ENCODE results near the gene CDH4.

DNA sequence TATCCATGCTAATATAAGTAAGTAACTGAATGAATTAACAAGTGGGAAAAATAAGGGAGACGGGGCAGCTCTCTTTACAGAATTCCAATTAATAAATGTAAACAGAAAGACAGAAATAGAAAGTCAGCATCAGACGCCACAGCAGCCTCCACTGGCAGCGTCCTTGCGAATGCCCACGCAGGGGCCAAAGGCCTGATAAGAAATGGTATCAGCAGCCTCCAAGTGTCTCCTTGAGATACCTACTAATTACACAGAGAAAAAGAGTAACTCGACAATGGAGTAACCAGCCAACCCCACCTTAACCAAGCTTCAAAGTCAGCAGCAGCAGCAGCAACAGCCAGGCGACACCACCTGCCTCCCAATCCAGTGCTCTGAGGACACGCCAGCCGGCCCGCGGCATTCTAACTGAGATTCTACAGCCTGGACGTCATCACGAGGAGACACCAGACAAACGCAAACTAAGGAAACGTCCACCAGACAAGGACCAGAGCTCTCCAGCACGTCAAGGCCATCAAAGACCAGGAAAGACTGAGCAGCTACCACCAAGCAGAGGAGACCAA is 734.8 kb downstream of the CDH4 start:
- no peak for TF ChIP-seq RXRA (IDR thresholded peaks at IDR 0.05; ENCODE audit: insufficient read depth, low read depth, low read length)
- no peak for TF ChIP-seq SIN3A (conservative IDR thresholded peaks at IDR 0.05 in 1 of 2, IDR thresholded peaks at IDR 0.05 in 1 of 2; ENCODE audit: low read depth in 1 of 2, low read length in 2 of 2)
- no peak for TF ChIP-seq EP300 (IDR thresholded peaks at IDR 0.05; ENCODE audit: borderline replicate concordance in 1 of 2, low read depth in 2 of 2, low read length in 2 of 2)
- TF ChIP-seq, protein P1, sequence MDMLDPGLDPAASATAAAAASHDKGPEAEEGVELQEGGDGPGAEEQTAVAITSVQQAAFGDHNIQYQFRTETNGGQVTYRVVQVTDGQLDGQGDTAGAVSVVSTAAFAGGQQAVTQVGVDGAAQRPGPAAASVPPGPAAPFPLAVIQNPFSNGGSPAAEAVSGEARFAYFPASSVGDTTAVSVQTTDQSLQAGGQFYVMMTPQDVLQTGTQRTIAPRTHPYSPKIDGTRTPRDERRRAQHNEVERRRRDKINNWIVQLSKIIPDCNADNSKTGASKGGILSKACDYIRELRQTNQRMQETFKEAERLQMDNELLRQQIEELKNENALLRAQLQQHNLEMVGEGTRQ (IDR thresholded peaks at IDR 0.05; ENCODE audit: low read length): no peak
- no peak for TF ChIP-seq POLR2AphosphoS5 (IDR thresholded peaks at IDR 0.05; ENCODE audit: low read depth, low read length)
- no peak for TF ChIP-seq CTBP2 (IDR thresholded peaks at IDR 0.05; ENCODE audit: borderline replicate concordance, insufficient read depth, insufficient read length, low read length)
- TF ChIP-seq, protein P2, sequence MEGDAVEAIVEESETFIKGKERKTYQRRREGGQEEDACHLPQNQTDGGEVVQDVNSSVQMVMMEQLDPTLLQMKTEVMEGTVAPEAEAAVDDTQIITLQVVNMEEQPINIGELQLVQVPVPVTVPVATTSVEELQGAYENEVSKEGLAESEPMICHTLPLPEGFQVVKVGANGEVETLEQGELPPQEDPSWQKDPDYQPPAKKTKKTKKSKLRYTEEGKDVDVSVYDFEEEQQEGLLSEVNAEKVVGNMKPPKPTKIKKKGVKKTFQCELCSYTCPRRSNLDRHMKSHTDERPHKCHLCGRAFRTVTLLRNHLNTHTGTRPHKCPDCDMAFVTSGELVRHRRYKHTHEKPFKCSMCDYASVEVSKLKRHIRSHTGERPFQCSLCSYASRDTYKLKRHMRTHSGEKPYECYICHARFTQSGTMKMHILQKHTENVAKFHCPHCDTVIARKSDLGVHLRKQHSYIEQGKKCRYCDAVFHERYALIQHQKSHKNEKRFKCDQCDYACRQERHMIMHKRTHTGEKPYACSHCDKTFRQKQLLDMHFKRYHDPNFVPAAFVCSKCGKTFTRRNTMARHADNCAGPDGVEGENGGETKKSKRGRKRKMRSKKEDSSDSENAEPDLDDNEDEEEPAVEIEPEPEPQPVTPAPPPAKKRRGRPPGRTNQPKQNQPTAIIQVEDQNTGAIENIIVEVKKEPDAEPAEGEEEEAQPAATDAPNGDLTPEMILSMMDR (IDR thresholded peaks at IDR 0.05; ENCODE audit: control extremely low read depth in 1 of 3, insufficient read depth in 1 of 3, low read depth in 1 of 3, low read length in 3 of 3): no peak
- no peak for TF ChIP-seq KDM1A (IDR thresholded peaks at IDR 0.05; ENCODE audit: borderline replicate concordance, low read length)
- TF ChIP-seq CBX5 (IDR thresholded peaks at IDR 0.05; ENCODE audit: low read depth, low read length): no peak
- TF ChIP-seq CREB1 (IDR thresholded peaks at IDR 0.05): no peak
- TF ChIP-seq CEBPB (IDR thresholded peaks at IDR 0.05; ENCODE audit: low read depth, low read length): no peak

All from H1 (cell line).